H1 (cell line): ENCODE results near the gene SCCPDH. TPM values are rescaled to one million over a fixed set of nuclear protein-coding genes. Genes with fewer than 3 reads are reported as not detected.

ENCODE experiments used
- POLR2AphosphoS5 ChIP-seq: IDR thresholded peaks from 2 replicates; pipeline ENCODE4 v1.6.1; 2011; ENCODE audit warnings: low read depth, low read length
- ZNF274 ChIP-seq: IDR thresholded peaks from 2 replicates; pipeline ENCODE4 v1.7.0; 2012; ENCODE audit warnings: low read length, borderline replicate concordance; ENCODE audit errors: extremely low read depth
- polyA plus RNA-seq, 7 experiments: library from polyadenylated mRNA; depleted of rRNA in 3 of 7; stranded (reverse) in 5 of 7; unstranded in 2 of 7; fragments of >200 nt in 5 of 7; fragments of 200-250 nt in 2 of 7; gene quantifications; 1 replicate in 5 of 7; 2 replicates in 1 of 7; 4 replicates in 1 of 7; pipeline versions ENCODE4 v1.2.1 to v1.2.3, GENCODE V29; 2011 to 2013; ENCODE audit warnings: missing spikeins in 2 of 7, mixed read lengths in 2 of 7
- total RNA-seq: library from RNA; stranded (reverse); fragmentation: NEBNext Ultra II Directional; extraction: Animal tissue kit (Norgen Biotek cat#: 25700); gene quantifications from 2 replicates; pipeline ENCODE4 v1.2.1, GENCODE V29; 2021

The SCCPDH gene
- total and polyA plus RNA-seq, 2 of the 8 experiments (the other 6 are each of a cell fraction or from before 2014, with no cell fraction given) = 9.5 to 17.0 TPM

DNA sequence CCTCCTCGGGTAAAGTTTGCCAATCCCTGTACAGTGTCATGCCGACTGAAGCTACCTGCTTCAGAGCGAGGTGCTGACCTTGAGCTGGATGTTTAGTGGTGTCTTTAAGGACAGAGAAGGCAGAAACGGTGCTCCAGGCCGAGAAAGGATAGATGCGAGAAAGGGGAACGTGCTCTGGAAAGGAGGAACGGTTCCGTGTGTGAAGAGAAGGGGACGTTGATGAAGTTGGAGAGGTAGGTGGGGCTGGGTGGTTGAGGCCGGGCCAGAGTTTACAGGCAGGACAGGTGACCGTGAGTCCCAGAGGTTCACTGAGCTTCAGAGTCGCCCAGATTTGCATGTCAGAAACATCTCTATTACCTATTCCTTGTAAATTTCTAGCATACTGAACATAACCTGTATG is 90.7 kb downstream of the SCCPDH start (continued):
- no peak for TF ChIP-seq ZNF274
- no peak for TF ChIP-seq POLR2AphosphoS5
